Medulla oblongata (tissue), 1 donor: Measurements from ENCODE around the gene ACR.

ENCODE experiments used
- DNase-seq: peaks from one replicate; pipeline ENCODE4 v3.0.0-alpha.2; 2015; ENCODE audit errors: extremely low spot score

ACR gene

DNA sequence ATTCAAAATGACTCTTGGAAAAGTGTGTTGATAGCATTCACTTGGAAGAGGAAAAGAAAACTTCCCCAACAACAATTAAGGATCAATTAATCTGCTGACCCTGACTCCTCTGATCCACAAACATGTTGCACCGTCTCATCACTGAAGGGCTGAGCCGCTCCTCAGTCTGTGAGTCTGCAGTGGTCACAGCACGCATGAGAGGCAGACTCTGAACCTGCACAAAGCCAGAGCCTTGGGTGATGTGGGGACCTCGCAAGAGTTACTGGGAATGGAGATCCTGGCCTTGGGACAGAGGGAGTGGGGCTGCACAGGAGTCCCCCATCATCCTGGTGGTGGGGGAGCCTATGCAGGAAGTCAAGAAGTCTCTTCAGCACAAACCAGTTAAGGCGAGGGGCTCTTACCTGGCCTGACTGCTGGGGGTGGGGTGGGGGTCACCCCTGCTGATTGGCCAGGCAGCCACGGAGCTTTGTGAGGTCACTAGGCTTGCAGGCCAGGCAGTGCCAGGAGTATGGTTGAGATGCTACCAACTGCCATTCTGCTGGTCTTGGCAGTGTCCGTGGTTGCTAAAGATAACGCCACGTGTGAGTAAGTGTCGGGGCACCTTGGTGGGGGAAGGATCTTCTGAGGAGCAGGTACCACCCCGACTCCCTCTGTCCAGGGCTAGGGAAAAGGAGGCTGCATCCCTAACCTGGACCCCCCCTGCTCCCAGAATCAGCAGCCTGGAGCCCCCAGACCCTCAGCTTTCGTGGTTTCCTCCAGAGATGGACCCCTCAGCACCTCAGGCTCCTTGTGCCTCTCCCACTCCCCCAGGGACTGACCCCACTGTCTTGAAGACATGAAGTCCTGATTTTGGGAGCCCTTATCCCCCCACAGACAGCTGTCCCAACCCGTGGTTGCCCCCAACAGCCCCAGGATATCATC is at the start of gene ACR:
ACR (plus strand) TSS at position 477 of the 921 bp plus-strand sequence; CDS start at position 509, 32 bp downstream.
- DNase-seq = no peak

DNA sequence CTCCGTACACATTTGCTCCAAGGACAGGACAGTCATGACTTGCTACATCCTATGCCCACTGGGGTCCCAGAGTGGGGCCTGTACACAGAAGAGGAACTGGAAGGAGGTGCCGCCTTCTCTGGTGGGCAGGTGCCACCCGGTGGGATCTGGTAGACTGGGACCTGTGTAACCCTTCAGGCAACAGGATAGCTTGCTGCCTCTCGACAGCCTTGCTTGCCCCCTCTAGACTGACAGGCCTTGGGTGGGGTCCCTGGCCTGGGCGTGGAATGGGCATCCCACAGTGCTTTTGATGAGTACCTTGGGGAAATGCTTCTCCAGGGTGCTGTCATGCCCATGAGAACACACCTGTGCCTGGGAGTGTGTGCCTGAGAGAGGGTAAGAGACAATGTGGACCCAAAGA is 49.6 kb upstream of the ACR start:
- no peak for DNase-seq

DNA sequence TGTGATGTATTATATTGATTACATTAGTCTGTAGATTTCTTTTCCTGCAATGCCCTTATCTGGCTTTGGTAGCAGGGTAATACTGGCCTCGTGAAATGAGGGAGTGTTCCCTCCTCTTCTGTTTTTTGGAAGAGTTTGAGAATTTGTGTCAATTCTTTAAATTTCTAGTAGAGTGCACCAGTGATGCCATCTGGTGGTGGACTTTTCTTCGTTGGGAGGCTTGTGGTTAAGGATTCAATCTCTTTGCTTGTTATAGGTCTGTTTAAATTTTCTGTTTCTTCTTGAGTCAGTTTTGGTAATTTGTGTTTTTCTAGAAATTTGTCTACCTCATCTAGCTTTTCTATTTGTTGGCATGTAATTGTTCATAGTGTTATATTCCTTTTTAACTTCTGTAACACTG is 46.5 kb upstream of the ACR start:
- DNase-seq = no peak

DNA sequence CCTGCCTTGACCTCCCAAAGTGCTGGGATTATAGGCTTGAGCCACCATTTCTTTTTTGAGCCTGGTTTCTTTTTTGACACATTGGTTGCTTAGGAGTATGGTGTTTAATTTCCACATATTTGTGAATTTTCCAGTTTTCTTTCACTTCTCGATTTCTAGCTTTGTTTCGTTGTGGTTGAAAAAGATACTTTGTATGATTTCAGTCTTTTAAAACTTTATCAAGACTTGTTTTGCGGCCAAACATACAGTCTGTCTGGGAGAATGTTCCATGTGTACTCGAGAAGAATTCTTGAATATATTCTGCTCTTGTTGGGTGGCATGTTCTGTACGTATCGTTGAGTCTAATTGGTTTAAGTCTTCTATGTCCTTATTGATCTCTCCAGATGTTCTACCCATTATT is 44.5 kb upstream of the ACR start:
- no peak for DNase-seq

DNA sequence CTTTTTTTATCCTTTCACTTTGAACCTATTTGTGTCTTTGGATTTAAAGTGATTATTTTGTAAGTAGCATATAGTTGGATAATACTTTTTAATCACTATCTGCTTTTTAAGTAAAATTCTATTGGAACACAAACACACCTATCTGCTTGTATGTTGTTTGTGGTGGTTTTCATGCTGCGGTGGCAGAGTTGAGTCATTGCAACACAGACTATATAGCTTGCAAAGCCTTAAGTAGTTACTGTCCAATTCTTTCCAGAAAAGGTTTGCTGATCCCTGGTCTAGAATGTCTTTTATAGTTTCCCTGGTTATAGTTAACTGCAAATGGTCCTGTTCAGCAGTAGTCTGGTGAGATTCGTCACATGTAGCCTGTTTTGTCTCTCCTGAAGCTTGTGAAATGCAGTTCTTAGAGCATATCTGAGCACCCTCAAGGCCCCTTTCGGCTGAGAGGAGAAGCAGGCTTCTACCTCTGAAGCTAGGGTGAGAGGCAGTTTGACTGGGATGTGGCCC is 43.9 kb upstream of the ACR start:
- DNase-seq = no peak

DNA sequence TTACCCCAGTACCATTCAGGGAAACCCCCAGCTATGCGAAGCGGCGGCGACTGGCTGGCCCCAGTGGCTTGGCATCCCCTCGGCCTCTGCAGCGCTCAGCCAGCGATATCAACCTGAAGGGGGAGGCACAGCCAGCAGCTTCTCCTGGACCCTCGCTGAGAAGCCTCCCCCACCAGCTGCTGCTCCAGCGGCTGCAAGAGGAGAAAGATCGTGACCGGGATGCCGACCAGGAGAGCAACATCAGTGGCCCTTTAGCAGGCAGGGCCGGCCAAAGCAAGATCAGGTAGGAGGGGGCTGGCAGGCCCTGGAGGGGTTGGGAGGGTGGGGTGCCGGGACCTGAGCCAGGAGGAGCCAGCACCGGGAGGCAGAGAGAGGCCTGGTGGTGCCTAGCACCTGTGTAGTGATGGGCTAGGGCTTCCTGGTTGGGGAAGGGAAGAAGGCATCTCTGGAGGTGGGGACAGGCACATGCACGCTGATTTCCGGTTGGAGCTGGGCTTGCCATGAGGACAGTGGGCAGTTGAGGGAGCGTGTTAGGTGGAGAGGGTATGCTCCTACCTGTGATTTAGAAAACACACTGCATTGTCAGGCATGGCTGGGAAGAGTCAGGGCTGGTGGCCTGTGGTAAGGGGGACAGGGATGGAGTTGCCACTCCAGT is 43.1 kb upstream of the ACR start:
- no peak for DNase-seq

DNA sequence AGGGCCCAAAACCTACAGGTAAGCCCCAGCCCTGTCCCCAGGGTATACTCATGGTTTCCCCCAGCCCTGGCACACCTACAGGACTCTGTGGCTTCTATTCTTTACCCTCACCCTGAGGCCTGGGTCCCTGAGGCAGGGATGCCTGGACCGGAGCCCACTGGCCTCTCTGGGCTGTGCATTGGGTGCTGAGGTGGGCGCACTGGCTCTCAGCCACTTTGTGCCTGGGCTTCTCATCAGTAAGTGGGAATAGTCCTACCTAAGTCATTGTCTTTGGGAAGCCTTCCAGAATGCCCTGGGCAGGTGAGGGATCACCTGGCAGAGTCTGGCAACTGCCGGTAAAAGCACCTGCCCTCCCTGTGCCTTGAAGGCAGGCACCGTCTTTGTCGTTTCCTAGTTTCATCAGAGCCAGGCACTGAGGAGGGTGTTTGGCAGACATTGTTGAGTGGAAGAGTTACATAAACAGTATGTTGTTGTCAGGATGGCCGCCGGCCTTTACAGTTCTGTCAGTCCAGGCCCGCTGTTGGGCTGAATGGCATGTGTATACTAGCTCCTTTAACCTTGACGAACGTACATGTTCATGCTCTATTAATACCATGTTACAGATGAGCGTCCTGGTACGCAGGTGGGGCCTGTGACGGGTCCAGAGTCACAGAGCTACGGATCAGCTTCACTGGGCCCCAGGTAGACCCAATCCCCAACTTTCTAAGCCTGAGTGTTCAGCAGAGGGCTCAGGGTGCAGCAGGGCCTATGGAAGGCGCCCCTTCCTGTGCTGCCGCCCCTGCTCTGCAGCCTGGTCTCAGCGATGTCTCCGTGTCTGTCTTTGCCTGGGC is 42.4 kb upstream of the ACR start:
- DNase-seq = no peak

DNA sequence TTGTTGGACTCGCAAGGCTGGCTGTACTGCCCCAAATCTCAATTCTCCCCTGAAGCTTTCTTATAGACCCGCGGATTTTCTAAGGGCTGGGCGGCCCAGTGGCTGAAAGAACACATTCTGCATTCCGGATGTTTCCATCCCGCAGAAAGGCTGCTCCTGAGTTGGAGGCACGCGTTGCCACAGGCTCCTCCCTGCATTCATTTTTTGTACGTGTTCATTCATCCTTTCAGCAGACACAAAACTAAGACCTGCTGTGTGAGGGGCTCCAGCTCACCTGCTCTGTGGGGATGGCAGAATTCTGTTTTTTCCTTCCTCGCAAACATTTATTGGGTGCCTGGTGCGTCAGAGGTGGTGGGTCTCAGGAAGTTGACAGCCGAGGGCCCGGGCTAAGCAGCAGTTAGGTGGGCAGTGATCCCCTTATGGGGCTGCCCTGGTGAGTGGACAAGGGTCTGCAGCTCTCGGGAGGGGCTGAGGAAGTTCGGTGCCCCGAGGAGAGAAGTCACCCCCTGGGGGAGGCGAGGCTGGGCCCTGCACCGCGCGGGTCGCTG is 41.7 kb upstream of the ACR start:
- no peak for DNase-seq

DNA sequence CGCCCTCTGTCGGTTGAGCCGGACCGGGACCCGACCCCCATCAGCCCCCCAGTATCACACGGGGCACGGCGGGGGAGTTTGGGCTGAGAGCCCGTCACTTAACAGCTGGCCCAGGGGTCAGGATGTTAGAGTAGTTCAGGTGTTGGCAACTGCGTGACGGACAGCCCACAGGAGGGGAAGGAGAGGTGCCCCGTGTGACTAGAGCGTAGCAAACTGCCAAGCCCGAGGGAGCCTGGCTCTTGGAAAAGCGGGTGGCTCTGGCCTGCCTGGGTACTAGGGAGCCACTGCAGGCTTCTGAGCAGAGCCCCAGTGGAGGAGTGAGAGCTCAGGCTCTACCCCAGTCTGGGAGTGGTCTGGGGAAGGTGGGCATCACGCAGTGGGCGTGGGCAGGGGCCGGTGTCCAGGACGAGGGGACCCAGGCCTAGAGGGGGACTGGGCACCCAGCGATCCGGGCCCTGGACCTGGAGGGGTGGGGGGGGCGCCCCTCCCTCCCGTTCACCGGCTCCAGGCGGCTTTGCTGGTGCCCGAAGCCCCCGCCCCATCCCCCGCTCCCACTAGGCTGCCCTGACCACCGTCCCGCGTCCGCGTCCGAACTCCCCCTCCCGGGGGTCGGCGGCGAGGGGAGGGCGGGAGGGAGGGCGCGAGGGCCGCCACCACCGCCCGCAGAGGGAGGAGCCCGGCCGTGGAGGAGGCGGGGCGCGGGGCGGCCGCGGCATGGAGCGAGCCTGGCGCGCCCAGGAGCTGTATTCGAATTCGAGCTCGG is 41.0 kb upstream of the ACR start:
- no peak for DNase-seq

DNA sequence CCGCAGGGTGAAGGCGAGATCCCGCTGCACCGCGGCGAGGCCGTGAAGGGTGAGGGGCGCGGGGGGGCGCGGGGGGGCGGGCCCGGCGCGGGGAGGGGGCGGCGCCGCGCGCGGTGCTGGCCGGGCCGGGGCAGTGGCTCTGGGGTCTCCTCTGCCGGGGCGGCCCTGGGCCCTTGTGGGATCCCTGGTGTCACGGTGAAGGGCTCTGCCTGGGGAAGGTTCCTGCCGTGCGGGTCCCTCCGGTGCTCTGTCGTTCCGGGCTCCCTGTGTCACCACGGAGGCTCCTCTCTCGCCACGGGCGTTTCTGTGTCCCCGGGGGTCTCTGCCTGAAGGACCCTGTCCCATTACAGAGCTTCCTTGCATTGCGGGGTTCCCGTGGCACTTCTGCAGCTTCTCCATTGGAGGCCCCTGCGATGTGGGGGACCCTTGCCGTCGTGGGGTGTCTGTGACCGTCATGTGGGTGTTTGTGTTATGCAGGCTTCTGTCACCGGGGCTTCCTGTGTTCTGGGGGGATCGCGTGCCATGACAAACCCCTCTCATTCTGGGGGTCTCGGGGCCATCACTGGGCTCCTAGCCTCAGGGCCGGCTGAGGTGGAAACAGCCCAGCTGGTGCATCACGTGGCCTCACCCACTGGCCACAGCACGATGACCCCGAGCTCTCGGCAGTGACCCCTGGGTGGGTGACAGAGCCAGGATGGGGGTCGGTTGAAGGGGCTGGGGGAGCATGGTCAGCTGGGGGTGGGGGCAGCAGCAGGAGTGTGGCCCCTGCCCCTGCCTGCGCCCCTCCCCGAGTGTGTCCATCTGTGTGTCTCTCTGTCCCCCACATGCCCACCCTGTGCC is 40.1 kb upstream of the ACR start:
- no peak for DNase-seq

DNA sequence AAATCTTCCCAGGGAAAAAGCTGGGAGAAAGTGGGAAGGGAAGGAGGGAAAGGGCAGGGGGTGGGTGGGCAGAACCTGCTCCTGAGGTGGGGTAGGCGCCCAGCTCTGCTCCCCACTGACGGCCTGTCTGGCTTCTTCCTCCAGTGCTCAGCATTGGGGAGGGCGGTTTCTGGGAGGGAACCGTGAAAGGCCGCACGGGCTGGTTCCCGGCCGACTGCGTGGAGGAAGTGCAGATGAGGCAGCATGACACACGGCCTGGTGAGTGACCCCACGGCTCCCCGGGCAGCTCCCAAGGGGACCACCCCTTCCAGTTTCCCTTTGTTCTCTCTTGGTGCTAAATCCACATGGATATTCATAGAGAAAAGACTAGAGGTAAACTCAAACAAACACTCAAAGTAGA is 39.5 kb upstream of the ACR start:
- DNase-seq = no peak

DNA sequence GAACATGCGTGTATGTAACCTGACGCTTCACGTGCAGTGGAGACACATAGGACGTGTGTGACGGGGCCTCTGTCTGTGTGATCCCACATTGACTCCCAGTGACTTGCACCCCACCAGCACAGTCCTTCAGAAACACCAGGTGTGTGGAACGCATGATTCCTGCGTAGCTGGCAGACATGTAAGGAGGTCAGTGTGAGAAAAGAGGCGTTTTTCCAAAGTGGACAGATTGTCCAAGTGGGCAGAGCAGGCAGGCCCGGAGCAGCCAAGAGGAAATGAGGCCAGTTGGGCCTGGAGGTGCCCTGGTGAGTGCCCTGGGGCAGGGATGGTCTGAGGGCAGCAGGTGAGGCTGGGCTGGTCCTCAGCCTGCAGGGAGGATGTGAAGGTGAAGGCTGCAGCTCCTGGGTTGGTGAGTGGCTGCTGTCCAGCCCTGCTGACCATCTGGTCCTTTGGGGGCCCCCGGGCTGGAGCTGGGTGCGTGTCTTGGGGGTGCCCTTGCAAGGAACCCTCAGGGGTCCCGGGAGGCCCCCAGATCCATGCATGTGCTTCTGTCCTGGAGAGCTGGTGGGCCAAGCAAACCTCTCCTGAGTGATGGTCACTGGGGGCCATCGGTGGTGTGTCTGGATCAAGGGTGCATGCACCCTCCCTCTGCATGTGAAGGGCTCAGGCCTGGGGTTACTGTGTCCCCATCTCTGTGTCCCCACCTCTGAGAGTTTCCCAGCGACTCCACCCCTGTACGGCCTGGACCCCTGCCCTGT is 38.8 kb upstream of the ACR start:
- DNase-seq = no peak

DNA sequence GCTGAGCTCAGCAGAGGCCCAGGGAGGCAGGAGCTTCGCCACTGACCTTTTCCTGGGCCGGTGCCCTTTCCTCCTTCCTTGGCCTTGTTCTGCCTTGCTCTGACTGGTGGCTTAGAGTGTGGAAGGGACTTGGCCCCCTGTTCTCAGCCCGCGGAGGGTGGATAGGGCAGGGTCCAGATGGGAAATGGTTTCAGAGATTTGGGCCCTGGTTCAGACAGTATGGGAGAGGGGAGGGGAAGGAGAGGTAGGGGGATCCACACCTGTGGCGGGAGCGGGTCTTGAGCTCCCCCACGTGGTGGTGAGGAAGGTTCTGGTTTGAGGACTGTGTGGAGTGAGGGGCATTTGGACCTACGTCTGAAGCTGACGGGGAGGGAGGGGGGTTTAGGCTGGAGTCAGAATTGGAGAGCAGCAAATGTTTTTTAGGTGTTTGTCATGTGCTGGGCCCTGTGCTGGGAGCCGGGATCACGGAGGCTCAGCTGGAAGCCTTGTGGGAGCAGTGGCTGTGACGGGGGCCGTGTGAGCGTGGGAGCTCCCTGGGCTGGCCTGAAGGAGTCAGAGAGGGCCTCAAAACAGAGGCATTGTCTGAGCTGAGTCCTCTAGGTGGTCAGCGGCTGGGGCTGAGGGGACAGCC is 38.1 kb upstream of the ACR start:
- peak; percentile 29 for DNase-seq

DNA sequence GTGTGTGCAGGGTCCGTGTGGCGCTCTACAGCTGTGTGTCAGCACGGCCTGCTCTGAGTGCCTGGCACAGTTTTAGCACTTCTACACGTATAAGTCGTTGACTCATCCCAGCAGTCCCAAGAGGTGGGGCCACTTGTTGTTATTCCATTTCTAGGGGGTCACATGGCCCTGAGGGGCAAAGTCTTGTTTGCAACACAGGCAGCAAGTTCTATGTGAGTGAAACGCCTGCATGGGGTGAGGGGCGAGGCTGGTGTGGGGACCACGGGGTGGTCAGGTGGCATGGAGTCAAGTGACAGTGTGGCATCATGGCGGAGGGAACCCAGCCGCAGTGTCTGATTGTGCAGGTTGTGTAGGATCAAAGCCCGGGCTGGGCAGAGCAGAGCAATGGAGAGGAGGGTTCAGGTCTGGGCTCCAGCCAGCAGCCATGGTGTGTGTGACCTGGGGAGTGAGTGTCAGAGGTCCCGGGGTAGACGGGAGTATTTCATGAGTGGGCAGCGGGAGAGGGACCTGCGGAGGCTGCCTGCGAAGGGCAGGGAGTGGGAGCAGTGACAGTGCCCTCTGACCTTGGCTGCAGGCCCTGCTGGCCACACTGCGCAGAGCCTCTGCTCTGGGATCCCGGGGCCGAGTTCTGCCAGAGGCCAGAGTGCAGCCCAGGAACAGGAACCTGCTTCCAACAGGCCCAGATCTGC is 37.5 kb upstream of the ACR start:
- DNase-seq = no peak

DNA sequence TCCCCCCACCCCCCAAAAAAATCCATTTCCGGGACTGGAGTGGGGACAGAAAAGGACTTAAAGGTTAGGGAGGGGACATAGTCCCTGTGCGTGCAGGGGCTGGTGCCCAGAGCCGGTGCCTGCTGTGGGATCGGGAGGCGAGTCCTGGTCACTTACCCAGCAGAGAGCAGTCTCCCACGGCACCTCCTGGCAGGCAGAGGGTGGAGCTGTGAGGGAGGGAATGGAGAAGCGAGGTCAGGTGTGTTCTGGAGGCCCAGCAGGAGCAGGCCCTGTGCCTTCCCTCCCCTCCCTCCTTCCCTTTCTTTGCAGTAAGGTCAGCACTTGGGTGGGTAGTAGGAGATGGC is 37.0 kb upstream of the ACR start:
- DNase-seq = no peak

DNA sequence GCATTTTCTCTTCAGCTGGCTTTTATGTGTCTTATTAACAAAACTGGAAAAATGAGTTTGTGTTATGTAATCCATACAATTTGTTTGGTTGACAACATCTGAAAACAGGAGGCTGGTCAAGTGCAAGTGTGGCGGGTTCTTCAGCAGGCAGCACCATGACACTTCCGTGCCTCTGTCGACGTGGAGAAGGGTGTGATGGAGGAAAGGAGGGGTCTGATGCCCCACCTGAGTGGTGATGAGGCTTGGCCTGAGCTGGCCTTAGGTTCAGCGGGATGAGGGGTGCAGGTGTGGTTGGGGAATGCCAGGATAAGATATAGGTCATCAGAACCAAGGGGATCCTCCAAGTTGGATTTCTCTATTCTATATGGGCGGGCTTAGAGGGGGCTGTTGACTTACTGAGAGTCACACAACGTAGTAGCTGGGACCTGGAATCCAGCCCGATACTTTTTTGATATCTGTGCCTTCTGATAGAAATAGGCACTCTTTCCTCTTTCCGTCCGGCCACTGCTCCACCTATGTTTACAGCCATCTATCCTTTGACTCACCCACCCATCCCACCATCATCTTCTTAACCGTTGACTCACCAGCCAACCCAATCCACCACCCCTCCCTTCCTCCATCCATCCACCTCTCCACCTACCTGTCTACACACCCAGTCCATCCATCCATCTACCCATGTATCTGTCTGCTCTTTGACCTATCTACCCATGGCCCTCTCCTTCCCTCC is 36.4 kb upstream of the ACR start:
- DNase-seq = no peak

DNA sequence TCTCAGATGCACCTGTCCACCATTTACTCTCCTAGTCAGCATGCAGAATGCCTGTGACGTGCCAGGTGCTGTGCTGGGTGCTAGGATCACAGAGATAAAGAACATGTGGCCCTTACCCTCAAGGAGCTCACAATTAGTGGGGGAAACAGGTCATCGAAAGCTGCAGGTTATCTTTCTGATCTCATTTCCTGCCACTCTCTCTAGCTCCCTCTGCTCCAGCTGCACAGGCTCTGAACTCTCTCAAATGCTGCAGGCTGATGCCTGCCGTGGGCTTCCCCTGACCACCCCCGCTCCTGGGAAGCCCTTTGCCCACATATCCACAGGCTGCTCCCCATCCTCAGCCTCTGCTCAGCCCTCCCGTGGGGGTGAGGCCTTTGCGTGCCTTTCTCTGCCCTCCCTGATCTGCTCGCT is 35.7 kb upstream of the ACR start:
- DNase-seq = no peak
